PC-9 (cell line): ENCODE measurements around the gene LINGO3. TPM values are rescaled to one million over a fixed set of nuclear protein-coding genes. Genes with fewer than 3 reads are reported as not detected.
A peak's percentile ranks its signal among the peaks of the same experiment; 100 is the strongest.

Experiments used
- BruUV-seq: library from RNA; stranded (reverse); fragments of 400-500 nt; replicated peaks from 2 replicates; lab custom pipeline; 2021; lab: Mats Ljungman, UMichigan
- CTCF ChIA-PET: fragments of 300-600 bp; sonication (Branson Sonifier 250); formaldehyde crosslinking; loops from one replicate; lab custom pipeline; 2022; ENCODE audit warnings: antibody characterized with exemption; lab: Charles Lee
- POLR2A ChIA-PET: fragments of 300-600 bp; sonication (Branson Sonifier 250); formaldehyde crosslinking; loops from one replicate; lab custom pipeline; 2022; ENCODE audit warnings: antibody characterized with exemption; ENCODE audit not compliant: unreplicated experiment; lab: Charles Lee
- DNase-seq, 2 experiments: peaks; one replicate each; pipeline versions ENCODE4 v3.0.0 to v3.0.0-alpha.2; 2015 to 2022; ENCODE audit warnings: mixed read lengths in 1 of 2
- H2AFZ ChIP-seq: fragments of 200-600 bp; sonication (generic); 2 replicates; pipeline ENCODE4 v1.8.1; 2017; ENCODE audit warnings: antibody characterized with exemption
- H3F3A ChIP-seq: fragments of 200-600 bp; sonication (generic); 2 replicates; pipeline ENCODE4 v1.8.1; 2017; ENCODE audit warnings: antibody characterized with exemption, mild to moderate bottlenecking, low read depth; ENCODE audit not compliant: insufficient read depth
- H3K27ac ChIP-seq: fragments of 200-600 bp; sonication (generic); 2 replicates; pipeline ENCODE4 v1.6.1; 2016; ENCODE audit warnings: mixed run types
- H3K27me3 ChIP-seq: fragments of 200-600 bp; sonication (generic); 2 replicates; pipeline ENCODE4 v1.6.1; 2016; ENCODE audit warnings: low read depth, mixed run types; ENCODE audit not compliant: insufficient read depth
- H3K36me3 ChIP-seq: fragments of 200-600 bp; sonication (generic); 2 replicates; pipeline ENCODE4 v1.6.1; 2016; ENCODE audit warnings: low read depth, mixed run types
- H3K4me1 ChIP-seq: fragments of 200-600 bp; sonication (generic); replicated peaks from 2 replicates; pipeline ENCODE4 v1.6.1; 2016; ENCODE audit warnings: mixed run types; ENCODE audit not compliant: insufficient read depth
- H3K4me2 ChIP-seq: fragments of 200-600 bp; sonication (generic); 2 replicates; pipeline ENCODE4 v1.6.1; 2017; ENCODE audit warnings: mixed run types
- H3K4me3 ChIP-seq: fragments of 200-600 bp; sonication (generic); 2 replicates; pipeline ENCODE4 v1.6.1; 2016; ENCODE audit warnings: mixed run types
- H3K79me2 ChIP-seq: fragments of 200-600 bp; sonication (generic); 2 replicates; pipeline ENCODE4 v1.6.1; 2017; ENCODE audit warnings: low read depth, mixed run types
- H3K9me2 ChIP-seq: fragments of 200-600 bp; sonication (generic); 2 replicates; pipeline ENCODE4 v1.8.1; 2017; ENCODE audit warnings: mild to moderate bottlenecking; ENCODE audit not compliant: insufficient read depth
- H3K9me3 ChIP-seq: fragments of 200-600 bp; sonication (generic); 2 replicates; pipeline ENCODE4 v1.8.1; 2016; ENCODE audit warnings: low read depth; ENCODE audit not compliant: insufficient read depth
- H4K20me1 ChIP-seq: fragments of 200-600 bp; sonication (generic); 2 replicates; pipeline ENCODE4 v1.8.1; 2017; ENCODE audit not compliant: insufficient read depth
- CTCF ChIP-seq: fragments of 200-600 bp; sonication (generic); conservative IDR thresholded peaks from 2 replicates; pipeline ENCODE4 v1.6.1; 2017; ENCODE audit warnings: mixed run types, antibody characterized with exemption, mild to moderate bottlenecking, moderate library complexity
- EZH2 ChIP-seq: fragments of 200-600 bp; sonication (generic); IDR thresholded peaks from 2 replicates; pipeline ENCODE4 v1.8.0; 2017; ENCODE audit warnings: antibody characterized with exemption, low read depth
- intact Hi-C: fragments of 100-400 bp; cut with micrococcal nuclease; formaldehyde crosslinking; loops from one replicate; pipeline ENCODE4 v1.10.0; 2022; ENCODE audit not compliant: unreplicated experiment
- total RNA-seq: library from RNA; stranded (reverse); gene quantifications from 2 replicates; pipeline ENCODE4 v1.2.3, GENCODE V29; 2021

The LINGO3 gene
- total RNA-seq, 1 experiment from 2014 or later: not detected

GRCh38 chr19:2329501-2329916 lies 21.6 kb upstream of the LINGO3 start:
- CTCF ChIA-PET: no interaction called here
- Histone ChIP-seq H3K9me2 (no peaks in the 10 kb centered on the region), H3K27me3 (no peaks in the 10 kb centered on the region), H3K36me3 (no peaks in the 10 kb centered on the region), H4K20me1 (no peaks in the 10 kb centered on the region), H3K79me2 (peaks cover 60% of the 10 kb centered on the region), H2AFZ (no peak overlapping the region), H3K4me3 (peak overlapping the region; percentile 86), H3F3A (peaks cover under 1% of the 10 kb centered on the region; the same call in 1 of the 2 replicates), H3K4me1 (peaks cover 6% of the 10 kb centered on the region; the same call in 1 of the 2 replicates), H3K4me2 (peak overlapping the region; percentile 91), H3K27ac (no peak overlapping the region), H3K9me3 (no peaks in the 10 kb centered on the region)
- intact Hi-C loops: loop anchor here (5.0 kb wide), 1 partner anchor 63 kb away; no protein-coding TSS in a partner anchor
- POLR2A ChIA-PET: no interaction called here
- TF ChIP-seq EZH2 (no peak), CTCF (no peak)
- no peak for DNase-seq
- no TSS peak for BruUV-seq

- Histone ChIP-seq H3K4me3 (peak overlapping the region; percentile 86), H4K20me1 (no peaks in the 10 kb centered on the region), H3K4me2 (peak overlapping the region; percentile 91), H3K4me1 (peaks cover 6% of the 10 kb centered on the region; the same call in 1 of the 2 replicates), H3K27me3 (no peaks in the 10 kb centered on the region), H3K9me2 (no peaks in the 10 kb centered on the region), H2AFZ (peak overlapping the region; percentile 84), H3K27ac (no peak overlapping the region), H3F3A (no peaks in the 10 kb centered on the region; the same call in 1 of the 2 replicates), H3K79me2 (peaks cover 60% of the 10 kb centered on the region), H3K9me3 (no peaks in the 10 kb centered on the region), H3K36me3 (no peaks in the 10 kb centered on the region)
- BruUV-seq: TSS peak; percentile 55
- intact Hi-C loops: loop anchor here (5.0 kb wide), 1 partner anchor 63 kb away; no protein-coding TSS in a partner anchor
- no peak for DNase-seq
- ChIA-PET POLR2A (no interaction called here), CTCF (no interaction called here)
- TF ChIP-seq CTCF: no peak
- no peak for TF ChIP-seq EZH2
Measured at GRCh38 chr19:2329149-2329478, 21.2 kb upstream of the LINGO3 start.

- intact Hi-C loops: loop anchor here (5.0 kb wide), 1 partner anchor 64 kb away; no protein-coding TSS in a partner anchor
- H3K4me3 ChIP-seq: peak within 1 kb of the TSS; percentile 86
- H3K4me1 ChIP-seq: peaks cover 6% of the 10 kb centered on the region; the same call in 1 of the 2 replicates
- no peaks in the 10 kb centered on the region for H3K9me3 ChIP-seq
- peak within 1 kb of the TSS; percentile 84 for H2AFZ ChIP-seq
- H3K27me3 ChIP-seq: no peaks in the 10 kb centered on the region
- no peaks in the 10 kb centered on the region; the same call in 1 of the 2 replicates for H3F3A ChIP-seq
- TF ChIP-seq CTCF: no peak
- no peak for TF ChIP-seq EZH2
- peak within 1 kb of the TSS; percentile 91 for H3K4me2 ChIP-seq
- peaks cover 60% of the 10 kb centered on the region for H3K79me2 ChIP-seq
- ChIA-PET POLR2A (interaction anchor here (0.7 kb wide), 1 partner anchor 9 kb away, joined by 4 read pairs; no protein-coding TSS in a partner anchor), CTCF (interaction anchor here (0.7 kb wide), 1 partner anchor 89 kb away, joined by 3 read pairs; no protein-coding TSS in a partner anchor)
- no peaks in the 10 kb centered on the region for H3K36me3 ChIP-seq
- no TSS peak for BruUV-seq
- H3K9me2 ChIP-seq: no peaks in the 10 kb centered on the region
- peak within 1 kb of the TSS; percentile 50 for H3K27ac ChIP-seq
- no peaks in the 10 kb centered on the region for H4K20me1 ChIP-seq
- peak; percentile 54 to 80 for DNase-seq
Measured at GRCh38 chr19:2328401-2329148, 20.6 kb upstream of the LINGO3 start, which contains the start of the genes LSM7 and SPPL2B. LSM7 (minus strand) TSS chr19:2328586; CDS start chr19:2328566, 20 bp downstream. SPPL2B (plus strand) TSS chr19:2328684; CDS start chr19:2328710, 26 bp downstream.
